ENCODE measurements around the gene PRPF19. TPM values are rescaled to one million over a fixed set of nuclear protein-coding genes. Genes with fewer than 3 reads are reported as not detected.

Gene PRPF19
- polyA plus RNA-seq, 1 of the 3 experiments (the other 2 are of a cell fraction), result 58.9 TPM

GRCh38 chr11:60858731-60859464, 47.5 kb downstream of the PRPF19 start:
- H3F3A ChIP-seq (replicated peaks; ENCODE audit: insufficient read depth), result no peaks in the 10 kb centered on the region
- no peaks in the 10 kb centered on the region for H3K9me3 ChIP-seq
- H3K4me3 ChIP-seq (ENCODE audit: low read depth in 2 of 2, low read length in 1 of 2), result no peak overlapping the region; a peak in 1 of 4 replicates
- no peak overlapping the region for H2AFZ ChIP-seq (ENCODE audit: low read depth)
- H3K36me3 ChIP-seq (replicated peaks in 1 of 2; ENCODE audit: control insufficient read depth in 1 of 2, insufficient read depth in 2 of 2, low read length in 1 of 2), result no peaks in the 10 kb centered on the region
- no peaks in the 10 kb centered on the region for H3K9me2 ChIP-seq
- TF ChIP-seq RCOR1 (IDR thresholded peaks at IDR 0.05; ENCODE audit: low read length) (no peak), RFX5 (IDR thresholded peaks at IDR 0.05; ENCODE audit: low read length) (no peak), CHD2 (IDR thresholded peaks at IDR 0.05; ENCODE audit: low read length, partially characterized antibody) (no peak), MAX (IDR thresholded peaks at IDR 0.05; ENCODE audit: low read depth) (no peak)
- H3K27ac ChIP-seq (ENCODE audit: low read depth in 2 of 2, low read length in 1 of 2), result no peak overlapping the region
- no peaks in the 10 kb centered on the region for H3K79me2 ChIP-seq (ENCODE audit: insufficient read depth)
- POLR2A ChIA-PET, result no interaction called here
- H3K4me2 ChIP-seq, result no peak overlapping the region
- no peaks in the 10 kb centered on the region; the same call in 1 of the 2 replicates for H3K27me3 ChIP-seq (ENCODE audit: insufficient read depth)
- CTCF ChIA-PET, result interaction anchor here (1.3 to 1.5 kb wide), 2 partner anchors 28 to 40 kb away, joined by 4 to 6 read pairs; no protein-coding TSS in a partner anchor
- WGBS (ENCODE audit: low lambda C conversion rate), result 68% methylated on average over 3 of the region's 4 CpGs
- H3K4me1 ChIP-seq (ENCODE audit: control insufficient read depth in 1 of 2, insufficient read depth in 2 of 2, low read depth in 1 of 2, low read length in 1 of 2), result no peaks in the 10 kb centered on the region
- no peak overlapping the region for H3K9ac ChIP-seq
- no peaks in the 10 kb centered on the region for H4K20me1 ChIP-seq (ENCODE audit: insufficient read depth)
- no peak for DNase-seq

DNA sequence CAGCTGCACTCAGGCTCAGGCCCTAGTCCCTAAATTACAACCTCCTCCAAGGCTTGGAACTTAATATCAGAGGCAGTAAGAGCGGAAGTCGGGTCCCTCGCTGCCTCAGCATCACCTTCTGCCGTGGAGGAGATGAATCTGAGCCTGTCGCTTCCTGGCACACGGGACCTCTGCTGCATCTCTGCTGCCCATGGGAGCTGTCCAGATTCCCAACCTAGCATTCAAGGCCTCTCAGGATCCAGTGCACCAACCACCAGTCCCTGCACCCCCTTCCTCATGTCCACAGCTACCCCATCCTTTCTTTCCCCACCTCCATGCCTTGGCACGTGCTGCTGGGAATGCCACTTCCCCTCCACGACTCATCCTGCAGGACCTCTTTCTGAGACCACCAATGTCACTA, 48.1 kb downstream of the PRPF19 start:
- POLR2A ChIA-PET, result no interaction called here
- CTCF ChIA-PET, result interaction anchor here (1.3 to 1.5 kb wide), 2 partner anchors 27 to 41 kb away, joined by 4 to 6 read pairs; no protein-coding TSS in a partner anchor
- Histone ChIP-seq H3K4me2 (no peak overlapping the region), H4K20me1 (ENCODE audit: insufficient read depth) (no peaks in the 10 kb centered on the region), H3K27me3 (ENCODE audit: insufficient read depth) (no peaks in the 10 kb centered on the region), H3K4me3 (ENCODE audit: low read depth in 2 of 2, low read length in 1 of 2) (no peak overlapping the region), H3K9me2 (no peaks in the 10 kb centered on the region), H3K9me3 (no peaks in the 10 kb centered on the region), H3K4me1 (ENCODE audit: control insufficient read depth in 1 of 2, insufficient read depth in 2 of 2, low read depth in 1 of 2, low read length in 1 of 2) (no peaks in the 10 kb centered on the region), H3F3A (replicated peaks; ENCODE audit: insufficient read depth) (no peaks in the 10 kb centered on the region), H3K36me3 (replicated peaks in 1 of 2; ENCODE audit: control insufficient read depth in 1 of 2, insufficient read depth in 2 of 2, low read length in 1 of 2) (no peaks in the 10 kb centered on the region), H3K27ac (ENCODE audit: low read depth in 2 of 2, low read length in 1 of 2) (no peak overlapping the region), H3K79me2 (ENCODE audit: insufficient read depth) (no peaks in the 10 kb centered on the region), H2AFZ (ENCODE audit: low read depth) (no peak overlapping the region), H3K9ac (no peak overlapping the region)
- no peak for DNase-seq
- 91% methylated on average over 2 of the region's 8 CpGs for WGBS (ENCODE audit: low lambda C conversion rate)
- TF ChIP-seq GABPA (IDR thresholded peaks at IDR 0.05; ENCODE audit: low read depth) (no peak), TAF1 (IDR thresholded peaks at IDR 0.05; ENCODE audit: borderline replicate concordance, low read depth, low read length) (no peak), NFIC (IDR thresholded peaks at IDR 0.05; ENCODE audit: borderline replicate concordance) (no peak)
- TF ChIP-seq, protein P1, sequence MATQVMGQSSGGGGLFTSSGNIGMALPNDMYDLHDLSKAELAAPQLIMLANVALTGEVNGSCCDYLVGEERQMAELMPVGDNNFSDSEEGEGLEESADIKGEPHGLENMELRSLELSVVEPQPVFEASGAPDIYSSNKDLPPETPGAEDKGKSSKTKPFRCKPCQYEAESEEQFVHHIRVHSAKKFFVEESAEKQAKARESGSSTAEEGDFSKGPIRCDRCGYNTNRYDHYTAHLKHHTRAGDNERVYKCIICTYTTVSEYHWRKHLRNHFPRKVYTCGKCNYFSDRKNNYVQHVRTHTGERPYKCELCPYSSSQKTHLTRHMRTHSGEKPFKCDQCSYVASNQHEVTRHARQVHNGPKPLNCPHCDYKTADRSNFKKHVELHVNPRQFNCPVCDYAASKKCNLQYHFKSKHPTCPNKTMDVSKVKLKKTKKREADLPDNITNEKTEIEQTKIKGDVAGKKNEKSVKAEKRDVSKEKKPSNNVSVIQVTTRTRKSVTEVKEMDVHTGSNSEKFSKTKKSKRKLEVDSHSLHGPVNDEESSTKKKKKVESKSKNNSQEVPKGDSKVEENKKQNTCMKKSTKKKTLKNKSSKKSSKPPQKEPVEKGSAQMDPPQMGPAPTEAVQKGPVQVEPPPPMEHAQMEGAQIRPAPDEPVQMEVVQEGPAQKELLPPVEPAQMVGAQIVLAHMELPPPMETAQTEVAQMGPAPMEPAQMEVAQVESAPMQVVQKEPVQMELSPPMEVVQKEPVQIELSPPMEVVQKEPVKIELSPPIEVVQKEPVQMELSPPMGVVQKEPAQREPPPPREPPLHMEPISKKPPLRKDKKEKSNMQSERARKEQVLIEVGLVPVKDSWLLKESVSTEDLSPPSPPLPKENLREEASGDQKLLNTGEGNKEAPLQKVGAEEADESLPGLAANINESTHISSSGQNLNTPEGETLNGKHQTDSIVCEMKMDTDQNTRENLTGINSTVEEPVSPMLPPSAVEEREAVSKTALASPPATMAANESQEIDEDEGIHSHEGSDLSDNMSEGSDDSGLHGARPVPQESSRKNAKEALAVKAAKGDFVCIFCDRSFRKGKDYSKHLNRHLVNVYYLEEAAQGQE (IDR thresholded peaks at IDR 0.05; ENCODE audit: low read depth, low read length), result no peak
